ENCODE results near the gene PCDHGA1.
A peak's percentile ranks its signal among the peaks of the same experiment; 100 is the strongest.

DNA sequence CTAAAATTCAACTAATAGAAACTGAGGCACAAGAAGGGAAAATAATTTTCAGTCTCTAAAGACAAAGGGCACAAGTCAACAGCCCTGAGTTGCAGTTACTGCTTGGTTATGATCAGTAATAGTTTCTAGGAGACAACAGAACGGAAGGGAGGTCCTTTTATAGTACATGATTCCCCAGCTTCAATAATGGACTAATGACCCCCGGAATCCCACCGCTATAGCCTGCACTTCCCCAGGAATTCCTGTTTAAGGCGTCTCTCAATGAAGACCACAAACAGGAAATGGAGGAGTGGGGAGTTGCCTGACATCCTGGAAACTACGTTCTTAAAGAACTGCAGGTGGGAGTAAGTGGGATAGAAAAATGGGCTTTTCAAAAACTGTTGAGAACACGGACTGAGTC, 227.8 kb downstream of the PCDHGA1 start:
- TF ChIP-seq, protein P1, sequence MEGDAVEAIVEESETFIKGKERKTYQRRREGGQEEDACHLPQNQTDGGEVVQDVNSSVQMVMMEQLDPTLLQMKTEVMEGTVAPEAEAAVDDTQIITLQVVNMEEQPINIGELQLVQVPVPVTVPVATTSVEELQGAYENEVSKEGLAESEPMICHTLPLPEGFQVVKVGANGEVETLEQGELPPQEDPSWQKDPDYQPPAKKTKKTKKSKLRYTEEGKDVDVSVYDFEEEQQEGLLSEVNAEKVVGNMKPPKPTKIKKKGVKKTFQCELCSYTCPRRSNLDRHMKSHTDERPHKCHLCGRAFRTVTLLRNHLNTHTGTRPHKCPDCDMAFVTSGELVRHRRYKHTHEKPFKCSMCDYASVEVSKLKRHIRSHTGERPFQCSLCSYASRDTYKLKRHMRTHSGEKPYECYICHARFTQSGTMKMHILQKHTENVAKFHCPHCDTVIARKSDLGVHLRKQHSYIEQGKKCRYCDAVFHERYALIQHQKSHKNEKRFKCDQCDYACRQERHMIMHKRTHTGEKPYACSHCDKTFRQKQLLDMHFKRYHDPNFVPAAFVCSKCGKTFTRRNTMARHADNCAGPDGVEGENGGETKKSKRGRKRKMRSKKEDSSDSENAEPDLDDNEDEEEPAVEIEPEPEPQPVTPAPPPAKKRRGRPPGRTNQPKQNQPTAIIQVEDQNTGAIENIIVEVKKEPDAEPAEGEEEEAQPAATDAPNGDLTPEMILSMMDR (IDR thresholded peaks at IDR 0.05): no peak
- TF ChIP-seq POLR2AphosphoS5 (IDR thresholded peaks at IDR 0.05) (peak in 1 of 3 donors; percentile 13), POLR2A (IDR thresholded peaks at IDR 0.05) (no peak)
